Measurements from ENCODE around the gene INHBB.

The INHBB gene

GRCh38 chr2:120396013-120396860, 50.3 kb downstream of the INHBB start:
- Histone ChIP-seq H3K4me3 (ENCODE audit: low read depth, low read length) (no peak overlapping the region), H3K4me2 (ENCODE audit: low read length) (no peak overlapping the region), H2AFZ (no peak overlapping the region), H3K9me3 (ENCODE audit: control insufficient read depth, low read length) (no peaks in the 10 kb centered on the region), H3K79me2 (no peaks in the 10 kb centered on the region), H3K27me3 (ENCODE audit: control insufficient read depth, insufficient read depth, low read length) (no peaks in the 10 kb centered on the region), H3K36me3 (ENCODE audit: control insufficient read depth, insufficient read depth, low read length) (no peaks in the 10 kb centered on the region), H3K4me1 (no peaks in the 10 kb centered on the region), H3K9ac (no peak overlapping the region), H3K27ac (no peak overlapping the region)
- no peak for TF ChIP-seq CTCF (IDR thresholded peaks at IDR 0.05)

GRCh38 chr2:120396861-120397811, 51.2 kb downstream of the INHBB start:
- H3K4me1 ChIP-seq, result no peaks in the 10 kb centered on the region
- no peaks in the 10 kb centered on the region for H3K9me3 ChIP-seq (ENCODE audit: control insufficient read depth, low read length)
- H3K36me3 ChIP-seq (ENCODE audit: control insufficient read depth, insufficient read depth, low read length), result no peaks in the 10 kb centered on the region
- no peak overlapping the region for H3K4me3 ChIP-seq (ENCODE audit: low read depth, low read length)
- TF ChIP-seq CTCF (IDR thresholded peaks at IDR 0.05), result no peak
- no peak overlapping the region for H2AFZ ChIP-seq
- no peak overlapping the region for H3K27ac ChIP-seq
- no peaks in the 10 kb centered on the region for H3K27me3 ChIP-seq (ENCODE audit: control insufficient read depth, insufficient read depth, low read length)
- H3K9ac ChIP-seq, result no peak overlapping the region
- H3K4me2 ChIP-seq (ENCODE audit: low read length), result no peak overlapping the region
- no peaks in the 10 kb centered on the region for H3K79me2 ChIP-seq

- Histone ChIP-seq H3K27me3 (ENCODE audit: control insufficient read depth, insufficient read depth, low read length) (no peaks in the 10 kb centered on the region), H3K79me2 (no peaks in the 10 kb centered on the region)
These were observed 52.4 kb downstream of the INHBB start for GRCh38 chr2:120398051-120398995.

More at GRCh38 chr2:120398051-120398995, 52.4 kb downstream of the INHBB start:
- Histone ChIP-seq H2AFZ (no peak overlapping the region), H3K4me2 (ENCODE audit: low read length) (no peak overlapping the region), H3K9ac (no peak overlapping the region), H3K27ac (no peak overlapping the region), H3K4me1 (no peaks in the 10 kb centered on the region), H3K9me3 (ENCODE audit: control insufficient read depth, low read length) (no peaks in the 10 kb centered on the region), H3K4me3 (ENCODE audit: low read depth, low read length) (no peak overlapping the region), H3K36me3 (ENCODE audit: control insufficient read depth, insufficient read depth, low read length) (no peaks in the 10 kb centered on the region)
- no peak for TF ChIP-seq CTCF (IDR thresholded peaks at IDR 0.05)

All from parathyroid adenoma (tissue), 2 donors.